ENCODE data around the gene COX5B.

DNA sequence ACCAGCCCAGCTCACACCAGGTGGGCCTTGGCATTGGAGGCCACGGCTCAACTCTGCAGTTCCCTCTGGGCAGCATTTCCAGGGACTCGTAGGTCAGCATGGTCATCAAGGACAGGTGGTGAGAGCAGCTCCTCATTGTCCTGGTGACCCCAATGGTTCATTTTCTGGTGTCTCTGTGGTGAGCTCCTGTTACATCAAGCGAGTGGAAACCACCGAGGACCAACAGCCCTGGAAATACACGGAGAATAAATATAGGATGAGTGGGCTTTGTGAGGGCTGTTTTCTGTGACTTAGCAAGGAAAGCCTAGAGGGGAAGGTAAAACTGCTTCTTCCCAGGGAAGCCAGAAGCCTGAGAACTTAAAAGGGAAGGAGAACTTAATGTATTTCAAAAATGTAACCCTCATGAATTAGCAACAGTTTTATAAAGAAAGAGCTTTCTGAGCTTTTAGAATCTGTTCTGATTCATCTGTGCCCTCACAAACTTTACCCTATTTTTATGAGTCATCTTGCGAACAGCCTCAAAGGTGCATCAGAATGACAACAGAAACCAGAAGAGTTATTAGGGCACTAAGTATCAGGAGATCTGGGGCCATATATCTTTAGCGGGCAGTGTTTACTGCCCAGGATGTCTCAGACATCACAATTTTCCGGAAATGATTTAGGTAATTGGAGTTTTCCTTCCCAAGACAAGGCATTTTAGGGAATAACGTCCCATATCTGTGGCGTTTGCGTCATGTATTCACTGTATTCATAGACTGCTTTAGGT is 42.4 kb downstream of the COX5B start:
- TF ChIP-seq, protein P1, sequence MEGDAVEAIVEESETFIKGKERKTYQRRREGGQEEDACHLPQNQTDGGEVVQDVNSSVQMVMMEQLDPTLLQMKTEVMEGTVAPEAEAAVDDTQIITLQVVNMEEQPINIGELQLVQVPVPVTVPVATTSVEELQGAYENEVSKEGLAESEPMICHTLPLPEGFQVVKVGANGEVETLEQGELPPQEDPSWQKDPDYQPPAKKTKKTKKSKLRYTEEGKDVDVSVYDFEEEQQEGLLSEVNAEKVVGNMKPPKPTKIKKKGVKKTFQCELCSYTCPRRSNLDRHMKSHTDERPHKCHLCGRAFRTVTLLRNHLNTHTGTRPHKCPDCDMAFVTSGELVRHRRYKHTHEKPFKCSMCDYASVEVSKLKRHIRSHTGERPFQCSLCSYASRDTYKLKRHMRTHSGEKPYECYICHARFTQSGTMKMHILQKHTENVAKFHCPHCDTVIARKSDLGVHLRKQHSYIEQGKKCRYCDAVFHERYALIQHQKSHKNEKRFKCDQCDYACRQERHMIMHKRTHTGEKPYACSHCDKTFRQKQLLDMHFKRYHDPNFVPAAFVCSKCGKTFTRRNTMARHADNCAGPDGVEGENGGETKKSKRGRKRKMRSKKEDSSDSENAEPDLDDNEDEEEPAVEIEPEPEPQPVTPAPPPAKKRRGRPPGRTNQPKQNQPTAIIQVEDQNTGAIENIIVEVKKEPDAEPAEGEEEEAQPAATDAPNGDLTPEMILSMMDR (IDR thresholded peaks at IDR 0.05): no peak
- TF ChIP-seq POLR2A (IDR thresholded peaks at IDR 0.05): no peak

Data from right lobe of liver (tissue), 4 donors.